GM12864 (cell line): Measurements from ENCODE around the gene PTPA.

Experiments used
- DNase-seq: peaks from one replicate; pipeline ENCODE4 v3.0.0-alpha.2; 2011; ENCODE audit warnings: low read depth
- H3K4me3 ChIP-seq: 2 replicates; pipeline ENCODE4 v1.5.1; 2011; ENCODE audit warnings: mild to moderate bottlenecking, low read depth, low read length, control low read depth
- TF ChIP-seq, protein P1 (sequence below): IDR thresholded peaks from 2 replicates; pipeline ENCODE4 v1.5.1; 2011; ENCODE audit warnings: low read depth, mild to moderate bottlenecking, moderate library complexity, low read length, control low read depth, inconsistent platforms; ENCODE audit errors: missing control alignments

Gene PTPA

DNA sequence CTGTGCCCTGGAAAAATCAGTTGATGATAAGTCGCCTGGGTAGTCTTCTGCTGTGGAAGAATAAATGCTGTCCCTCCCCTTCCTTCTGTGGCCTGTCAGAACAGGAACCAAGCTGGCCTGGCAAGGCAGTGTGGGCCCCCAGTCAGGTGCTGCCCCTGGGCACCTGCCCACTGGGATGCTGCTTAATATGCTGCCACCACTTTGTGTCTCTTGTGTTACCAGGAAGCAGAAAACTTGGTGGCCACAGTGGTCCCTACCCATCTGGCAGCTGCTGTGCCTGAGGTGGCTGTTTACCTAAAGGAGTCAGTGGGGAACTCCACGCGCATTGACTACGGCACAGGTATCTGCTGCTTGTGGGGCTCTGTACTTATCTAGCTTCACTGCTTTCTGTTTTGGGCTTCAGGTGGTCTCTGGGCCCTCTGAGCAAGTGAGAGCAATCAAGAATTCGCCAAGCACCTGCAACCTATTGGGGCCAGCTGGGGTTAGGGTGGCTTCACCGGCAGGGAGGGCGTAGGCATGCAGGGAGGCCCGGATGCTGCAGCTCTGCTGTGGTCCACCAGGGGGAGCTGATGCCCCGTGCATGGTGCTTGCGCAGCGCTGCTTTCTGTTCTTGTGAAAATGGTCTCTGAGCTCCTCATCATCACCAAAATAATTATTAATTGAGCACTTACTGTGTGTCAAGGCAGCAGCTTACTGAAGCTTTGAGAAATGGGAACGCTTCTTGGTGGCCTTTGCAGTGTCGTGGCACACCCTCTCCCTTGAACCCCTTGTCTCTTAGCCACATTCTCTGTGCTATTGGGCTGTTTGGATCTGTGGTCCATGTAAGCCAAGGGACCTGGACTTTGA is 20.3 kb downstream of the PTPA start:
- no peak overlapping the region for H3K4me3 ChIP-seq
- TF ChIP-seq, protein P1, sequence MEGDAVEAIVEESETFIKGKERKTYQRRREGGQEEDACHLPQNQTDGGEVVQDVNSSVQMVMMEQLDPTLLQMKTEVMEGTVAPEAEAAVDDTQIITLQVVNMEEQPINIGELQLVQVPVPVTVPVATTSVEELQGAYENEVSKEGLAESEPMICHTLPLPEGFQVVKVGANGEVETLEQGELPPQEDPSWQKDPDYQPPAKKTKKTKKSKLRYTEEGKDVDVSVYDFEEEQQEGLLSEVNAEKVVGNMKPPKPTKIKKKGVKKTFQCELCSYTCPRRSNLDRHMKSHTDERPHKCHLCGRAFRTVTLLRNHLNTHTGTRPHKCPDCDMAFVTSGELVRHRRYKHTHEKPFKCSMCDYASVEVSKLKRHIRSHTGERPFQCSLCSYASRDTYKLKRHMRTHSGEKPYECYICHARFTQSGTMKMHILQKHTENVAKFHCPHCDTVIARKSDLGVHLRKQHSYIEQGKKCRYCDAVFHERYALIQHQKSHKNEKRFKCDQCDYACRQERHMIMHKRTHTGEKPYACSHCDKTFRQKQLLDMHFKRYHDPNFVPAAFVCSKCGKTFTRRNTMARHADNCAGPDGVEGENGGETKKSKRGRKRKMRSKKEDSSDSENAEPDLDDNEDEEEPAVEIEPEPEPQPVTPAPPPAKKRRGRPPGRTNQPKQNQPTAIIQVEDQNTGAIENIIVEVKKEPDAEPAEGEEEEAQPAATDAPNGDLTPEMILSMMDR = peak; percentile 100
- no peak for DNase-seq

DNA sequence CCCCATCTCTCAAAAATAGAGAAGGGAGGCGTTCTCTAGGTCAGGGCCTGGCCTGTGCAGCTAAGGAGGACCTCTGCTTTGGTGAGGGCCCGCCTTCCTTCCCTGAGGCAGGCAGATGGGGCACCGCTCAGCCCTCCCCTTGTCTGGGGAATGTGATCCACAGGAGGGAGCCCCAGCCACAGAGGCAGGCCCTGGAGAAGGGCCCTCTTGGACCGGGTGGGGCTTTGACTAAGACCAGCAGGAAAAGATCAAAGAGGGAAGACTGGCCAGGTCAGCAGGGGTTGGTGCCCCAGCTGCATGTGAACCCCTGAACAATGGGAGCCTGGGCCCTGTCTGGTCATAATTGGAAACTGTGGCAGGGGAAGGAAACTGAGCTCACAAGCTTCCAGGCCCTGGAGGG is 21.9 kb downstream of the PTPA start:
- DNase-seq = no peak
- no peak overlapping the region for H3K4me3 ChIP-seq
- TF ChIP-seq, protein P1 = no peak

DNA sequence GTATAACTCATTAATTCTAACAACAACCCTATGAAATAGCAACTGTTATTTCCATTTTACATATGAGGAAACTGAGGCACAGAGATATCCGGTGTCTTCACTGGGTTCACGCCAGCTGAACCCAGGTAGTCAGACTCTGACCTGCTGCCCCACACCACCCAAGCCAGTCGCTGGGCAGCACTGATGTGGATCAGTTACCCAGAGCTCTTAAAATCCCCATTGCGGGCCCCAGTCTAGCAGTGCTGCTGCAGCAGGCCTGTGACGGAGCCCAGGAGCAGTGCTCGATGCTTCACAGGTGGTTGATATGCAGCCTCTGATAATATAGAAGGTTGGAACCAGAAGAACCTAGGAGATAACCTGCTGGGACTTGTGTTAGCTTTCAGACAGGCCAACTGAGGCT is 24.3 kb downstream of the PTPA start:
- no peak for DNase-seq
- TF ChIP-seq, protein P1 = no peak
- no peak overlapping the region for H3K4me3 ChIP-seq

DNA sequence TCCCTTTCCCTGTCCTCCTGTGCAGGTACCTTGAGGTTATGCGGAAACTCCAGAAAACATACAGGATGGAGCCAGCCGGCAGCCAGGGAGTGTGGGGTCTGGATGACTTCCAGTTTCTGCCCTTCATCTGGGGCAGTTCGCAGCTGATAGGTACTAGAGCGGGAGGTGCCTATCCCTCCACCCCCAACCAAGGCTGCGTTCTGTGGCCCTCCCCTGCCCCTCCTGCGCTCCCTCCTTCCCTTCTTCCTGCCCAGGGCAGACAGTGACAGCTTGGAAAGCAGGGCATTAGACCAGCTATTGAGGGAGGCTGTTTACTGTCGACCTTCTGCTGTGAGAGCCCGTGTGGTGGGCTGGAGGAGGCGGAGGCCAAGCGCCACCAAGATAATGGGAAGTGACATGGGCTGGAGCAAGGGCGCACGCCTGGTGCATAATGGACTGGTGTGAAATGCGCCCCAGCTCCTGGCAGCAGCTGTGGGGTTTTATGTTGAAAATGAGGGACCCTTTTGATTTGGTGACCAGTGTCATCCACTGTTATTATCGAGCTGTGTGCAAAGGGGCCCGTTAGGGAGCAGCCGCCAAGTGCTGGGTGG is 25.3 kb downstream of the PTPA start:
- TF ChIP-seq, protein P1 = no peak
- no peak overlapping the region for H3K4me3 ChIP-seq
- no peak for DNase-seq

DNA sequence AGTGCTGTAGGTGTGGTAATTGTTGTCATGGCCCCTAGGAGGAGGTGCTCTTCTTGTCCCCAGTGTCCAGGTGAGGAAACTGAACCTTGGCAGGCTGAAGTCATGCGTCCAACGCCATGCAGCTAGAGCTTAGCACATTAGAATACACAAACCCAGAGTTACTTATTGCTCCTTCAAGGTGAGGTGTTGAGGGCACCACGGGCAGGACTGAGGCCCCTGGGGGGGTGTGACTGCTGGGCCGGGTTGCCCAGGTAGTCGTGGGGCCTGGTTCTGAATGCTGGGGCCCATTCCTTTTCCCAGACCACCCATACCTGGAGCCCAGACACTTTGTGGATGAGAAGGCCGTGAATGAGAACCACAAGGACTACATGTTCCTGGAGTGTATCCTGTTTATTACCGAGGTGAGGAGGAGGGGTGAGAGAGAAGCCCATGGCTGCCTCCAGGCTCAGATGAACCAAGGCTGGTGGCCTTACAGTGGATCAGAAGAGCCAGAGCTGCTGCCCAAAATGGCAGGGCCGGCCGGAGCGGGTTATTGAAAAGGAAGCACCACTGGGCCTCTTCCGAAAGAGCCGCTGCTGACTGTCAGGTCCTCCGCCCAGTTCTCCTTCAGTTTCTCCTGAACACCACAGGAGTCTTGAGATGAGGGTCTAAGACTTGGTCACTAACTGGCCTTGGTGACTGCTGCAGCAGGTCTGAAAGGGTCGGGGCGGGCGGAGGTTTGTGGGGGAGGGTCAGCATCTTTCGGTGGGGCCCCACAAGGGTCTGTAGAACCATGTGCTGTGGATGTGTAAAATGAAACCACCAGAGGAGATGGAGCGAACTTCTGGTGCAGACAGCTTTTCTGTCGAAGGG is 26.3 kb downstream of the PTPA start:
- no peak for DNase-seq
- TF ChIP-seq, protein P1 = no peak
- H3K4me3 ChIP-seq = no peak overlapping the region

DNA sequence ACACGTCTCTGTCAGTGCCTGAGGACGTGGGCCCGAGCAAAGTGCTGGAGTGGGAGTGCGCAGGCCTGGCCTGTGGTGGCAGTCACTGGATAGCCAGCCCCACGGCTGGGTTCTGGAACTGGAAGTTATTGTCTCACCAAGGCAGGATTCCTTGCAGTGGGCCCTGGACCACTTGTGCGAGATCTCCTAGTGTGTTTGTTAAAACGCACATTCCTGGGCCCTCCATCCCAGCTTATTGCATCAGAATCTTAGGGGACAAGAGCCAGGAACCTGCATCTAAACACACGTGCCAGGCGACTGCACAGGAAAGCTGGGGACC is 26.9 kb downstream of the PTPA start:
- H3K4me3 ChIP-seq = no peak overlapping the region
- TF ChIP-seq, protein P1 = no peak
- DNase-seq = no peak
